HepG2 (cell line): Measurements from ENCODE around the gene KDM4B. TPM values are rescaled to one million over a fixed set of nuclear protein-coding genes. Genes with fewer than 3 reads are reported as not detected.

Experiments
- BCL3 ChIP-seq: sonication (generic); formaldehyde crosslinking; IDR thresholded peaks from 2 replicates; pipeline ENCODE4 v1.5.1; 2020; ENCODE audit warnings: mild to moderate bottlenecking, missing genetic modification reagents, moderate library complexity
- CEBPB ChIP-seq: IDR thresholded peaks from 2 replicates; pipeline ENCODE4 v1.6.1; 2011; ENCODE audit warnings: low read depth, low read length, improper control_type of control experiment, borderline replicate concordance
- DMTF1 ChIP-seq: sonication (generic); formaldehyde crosslinking; IDR thresholded peaks from 2 replicates; pipeline ENCODE4 v1.4.0; 2020; ENCODE audit warnings: mild to moderate bottlenecking, missing genetic modification reagents
- RBM22 ChIP-seq: fragments of 200-400 bp; formaldehyde crosslinking; optimal IDR thresholded peaks from 2 replicates; pipeline ENCODE3; 2017; ENCODE audit warnings: mild to moderate bottlenecking, low read length, moderate library complexity
- RNF2 ChIP-seq: fragments of 450-650 bp; conservative IDR thresholded peaks from 2 replicates; pipeline ENCODE4 v1.6.1; 2016; ENCODE audit warnings: low read depth
- TRIM24 ChIP-seq: sonication (generic); formaldehyde crosslinking; IDR thresholded peaks from 2 replicates; pipeline ENCODE4 v1.8.0; 2022; ENCODE audit warnings: mild to moderate bottlenecking, missing genetic modification reagents
- ZBTB37 ChIP-seq: sonication (generic); formaldehyde crosslinking; IDR thresholded peaks from 2 replicates; pipeline ENCODE4 v1.4.0; 2020; ENCODE audit warnings: mild to moderate bottlenecking, missing genetic modification reagents
- ZMYM4 ChIP-seq: sonication (generic); formaldehyde crosslinking; IDR thresholded peaks from 2 replicates; pipeline ENCODE4 v1.8.1; 2023; ENCODE audit warnings: mild to moderate bottlenecking, missing genetic modification reagents
- ZNF558 ChIP-seq: sonication (generic); formaldehyde crosslinking; IDR thresholded peaks from 2 replicates; pipeline ENCODE4 v1.9.0; 2022; ENCODE audit warnings: mild to moderate bottlenecking, missing genetic modification reagents, borderline replicate concordance
- polyA plus RNA-seq, 8 experiments: library from polyadenylated mRNA; depleted of rRNA in 3 of 8; stranded (reverse) in 7 of 8; unstranded in 1 of 8; fragments of >200 nt; fragmentation: Illumina TruSeq in 4 of 8; extraction: Trizol in 4 of 8; gene quantifications; 2 replicates each; pipeline versions ENCODE4 v1.2.1 to v1.2.3, GENCODE V29; 2011 to 2016; ENCODE audit warnings: low read depth in 4 of 8, missing spikeins in 1 of 8, mixed read lengths in 1 of 8; ENCODE audit not compliant: insufficient read depth in 1 of 8
- total RNA-seq, 5 experiments: library from RNA; depleted of rRNA; stranded (reverse); fragments of >200 nt; fragmentation: Illumina TruSeq; extraction: Trizol; gene quantifications; 2 replicates each; pipeline ENCODE4 v1.2.3, GENCODE V29; 2016; ENCODE audit warnings: low read depth in 1 of 5

Gene KDM4B
- total and polyA plus RNA-seq, 2 of the 13 experiments (the other 11 are each of a cell fraction or from before 2014, with no cell fraction given): 4.9 to 14.6 TPM

GRCh38 chr19:5115351-5115750 lies 146.4 kb downstream of the KDM4B start (continued):
- TF ChIP-seq BCL3 (CRISPR knock-in tag) (no peak), ZBTB37 (CRISPR knock-in tag) (no peak), CEBPB (no peak), TRIM24 (CRISPR knock-in tag) (no peak), RBM22 (peak; percentile 21), RNF2 (no peak), DMTF1 (CRISPR knock-in tag) (no peak), ZNF558 (CRISPR knock-in tag) (no peak), ZMYM4 (CRISPR knock-in tag) (no peak)
